Measurements from ENCODE around the gene XRRA1.
"Not testable (repeated sequence)": the region's sequence is repeated elsewhere in the genome, so short reads cannot be mapped to it uniquely, and the experiment has no call there.

XRRA1 gene

GRCh38 chr11:74825596-74825995, 123.3 kb downstream of the XRRA1 start:
- DNase-seq (ENCODE audit: low read depth) = not testable (repeated sequence)

DNA sequence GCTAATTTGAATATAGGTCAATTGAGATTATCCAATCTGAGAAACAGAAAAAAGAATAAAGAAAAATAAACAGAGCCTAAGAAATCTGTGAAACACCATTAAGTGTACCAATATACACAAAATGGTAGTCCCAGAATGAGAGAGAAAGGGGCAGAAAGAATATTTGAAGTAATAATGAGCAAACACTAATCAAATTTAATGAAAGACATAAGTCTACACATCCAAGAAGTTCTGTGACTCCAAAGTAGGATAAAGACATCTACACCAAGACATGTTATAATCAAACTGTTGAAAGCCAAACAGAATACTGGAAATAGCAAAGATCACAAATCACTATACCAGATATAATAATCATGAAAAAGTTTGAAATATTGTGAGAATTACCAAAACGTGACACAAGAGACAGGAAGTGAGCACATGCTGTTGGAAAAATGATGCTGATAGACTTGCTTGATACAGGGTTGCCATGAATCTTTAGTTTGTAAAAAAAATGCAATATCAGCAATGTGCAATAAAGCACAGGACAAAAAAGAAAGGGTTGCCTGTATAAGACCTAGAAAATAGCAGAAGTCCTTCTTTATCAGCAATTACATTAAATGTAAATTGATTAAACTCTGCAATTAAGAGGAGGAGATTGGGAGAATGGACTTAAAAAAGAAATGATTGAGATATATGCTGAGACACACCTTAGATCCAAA, 124.5 kb downstream of the XRRA1 start:
- DNase-seq (ENCODE audit: low read depth) = no peak

DNA sequence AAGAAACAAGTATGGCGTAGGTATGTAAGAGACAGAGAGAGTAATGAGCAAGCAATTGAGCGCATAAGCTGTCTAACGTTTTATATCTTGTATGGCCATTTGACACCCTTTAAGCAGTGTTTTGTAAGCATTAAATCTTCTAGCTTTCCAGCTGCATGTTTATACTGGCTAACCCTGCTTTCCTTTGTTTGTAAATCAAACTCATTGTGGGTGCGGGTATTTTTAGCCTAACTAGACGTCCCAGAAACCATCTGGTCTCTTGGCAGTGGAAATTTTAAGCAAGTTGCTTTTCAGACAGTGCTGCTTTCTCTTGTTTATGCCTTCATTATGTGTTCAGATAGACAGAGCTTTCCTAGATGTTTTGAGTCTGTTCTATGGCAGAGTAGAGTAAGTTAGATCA, 126.7 kb downstream of the XRRA1 start:
- peak; percentile 92 for DNase-seq (ENCODE audit: low read depth)

- peak; percentile 97 for DNase-seq (ENCODE audit: low read depth)
Observed at GRCh38 chr11:74820763-74821162, 128.1 kb downstream of the XRRA1 start.

DNA sequence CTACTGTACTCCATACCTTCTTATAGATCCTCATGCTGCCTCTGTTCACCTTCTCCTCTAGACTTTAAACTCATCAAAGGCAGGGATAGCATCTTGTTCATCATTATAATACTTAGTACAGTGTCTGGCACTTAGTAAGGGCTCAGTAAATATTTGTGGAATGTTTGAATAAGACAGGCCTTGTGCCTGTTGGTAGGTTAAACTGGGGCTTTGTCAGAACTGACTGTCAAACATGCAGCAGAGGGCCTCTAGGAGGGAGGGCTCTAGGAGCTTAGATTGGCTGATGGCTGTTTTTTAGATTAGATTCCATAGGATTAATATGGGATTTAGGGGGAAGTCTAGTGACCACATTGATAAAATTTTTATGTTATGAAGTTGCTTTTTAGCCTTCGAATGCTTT, 129.5 kb downstream of the XRRA1 start:
- DNase-seq (ENCODE audit: low read depth) = peak; percentile 85

- peak; percentile 29 for DNase-seq (ENCODE audit: low read depth)
Observed at GRCh38 chr11:74818283-74818946, 130.5 kb downstream of the XRRA1 start.

DNA sequence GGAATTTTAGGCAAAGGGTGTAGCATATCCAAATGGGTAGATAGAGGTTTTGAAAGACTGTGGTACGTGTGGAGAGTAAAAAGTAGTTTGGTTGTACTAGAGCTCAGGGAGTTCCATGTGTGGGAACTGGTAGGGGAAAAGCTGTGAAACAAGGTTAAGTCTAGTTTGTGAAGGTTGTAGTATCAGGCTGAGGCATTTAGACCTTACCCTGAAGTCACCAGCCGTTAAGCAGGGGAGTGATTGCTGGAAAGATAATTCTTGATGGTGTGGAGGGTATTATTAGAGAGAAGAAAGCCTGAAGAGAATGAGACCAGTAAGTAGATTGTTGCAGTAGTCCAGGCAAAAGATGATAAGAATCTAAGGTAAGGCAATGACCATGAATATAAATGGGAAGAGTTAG, 132.2 kb downstream of the XRRA1 start:
- no peak for DNase-seq (ENCODE audit: low read depth)

DNA sequence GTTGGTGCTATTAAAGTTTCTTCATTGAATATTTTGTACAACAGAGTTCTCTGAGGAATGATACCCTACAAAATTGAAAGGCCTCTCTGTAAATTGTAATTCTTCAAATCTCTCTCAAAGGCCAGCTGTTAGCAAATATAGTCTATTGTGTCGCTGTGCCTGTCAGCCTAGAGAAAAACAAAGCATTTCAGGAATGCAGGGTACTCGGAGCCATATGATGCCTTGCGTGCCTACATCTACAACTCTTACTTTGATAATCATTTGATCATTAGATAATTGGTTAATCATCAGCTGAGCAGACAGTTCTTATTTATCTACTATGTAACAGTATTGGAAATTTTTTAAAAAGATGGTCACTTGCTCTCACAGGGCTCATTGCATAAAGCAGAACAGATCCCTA, 132.9 kb downstream of the XRRA1 start:
- DNase-seq (ENCODE audit: low read depth) = no peak

DNA sequence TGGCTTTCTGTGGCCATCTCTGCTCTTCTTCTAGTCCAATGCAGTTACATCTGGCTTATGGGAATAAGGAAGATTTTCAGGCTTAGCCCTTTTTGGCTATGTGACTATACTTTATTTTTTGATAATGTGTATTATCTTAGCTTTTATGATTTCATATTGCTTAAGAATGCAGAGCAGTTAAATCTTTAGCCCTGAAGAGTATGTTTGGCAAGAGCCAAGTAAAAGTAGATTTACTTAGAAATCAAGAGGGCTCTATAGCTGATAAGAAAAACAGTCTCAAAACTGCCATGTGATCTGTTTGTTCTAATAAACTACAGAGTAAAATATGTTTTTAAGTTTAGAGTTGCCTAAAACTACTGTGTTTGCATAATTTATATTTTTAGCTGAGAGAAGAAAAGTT, 139.1 kb downstream of the XRRA1 start:
- DNase-seq (ENCODE audit: low read depth) = no peak

- DNase-seq (ENCODE audit: low read depth) = peak; percentile 39
Observed at GRCh38 chr11:74806267-74806666, 142.6 kb downstream of the XRRA1 start.

- DNase-seq (ENCODE audit: low read depth) = no peak
Observed at GRCh38 chr11:74791333-74792100, 157.4 kb downstream of the XRRA1 start.
